ENCODE results near the gene DEFB123. TPM values are rescaled to one million over a fixed set of nuclear protein-coding genes. Genes with fewer than 3 reads are reported as not detected.

DEFB123 gene
- polyA plus RNA-seq, 1 of the 3 experiments (the other 2 are of a cell fraction): not detected

DNA sequence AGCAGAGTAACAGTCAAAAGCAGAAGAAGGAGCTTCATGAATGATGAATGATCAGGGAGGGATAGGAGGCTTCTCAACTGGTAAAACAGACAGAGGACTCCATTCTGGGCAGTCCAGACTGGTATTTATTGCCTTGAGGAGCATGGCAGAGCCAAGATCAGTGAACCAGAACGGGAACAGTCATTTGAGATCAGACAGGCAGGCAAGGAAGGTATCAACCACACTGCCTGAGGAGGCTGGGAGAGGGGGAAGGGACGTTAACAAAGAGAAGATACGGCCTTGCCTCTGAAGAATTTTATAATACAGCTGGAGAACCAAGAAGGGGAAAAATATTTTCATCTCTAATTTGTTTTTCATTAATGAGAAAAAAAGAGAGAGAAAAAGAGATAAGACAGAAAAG is 34.3 kb upstream of the DEFB123 start, which contains the start of gene DEFB121:
DEFB121 (minus strand) TSS at position 101 of the 400 bp plus-strand sequence; CDS start at position 38, 63 bp downstream.
- Histone ChIP-seq H3K9ac (no peak within 1 kb of the TSS), H4K20me1 (ENCODE audit: insufficient read depth) (no peaks in the 10 kb centered on the region), H3K79me2 (ENCODE audit: insufficient read depth) (no peaks in the 10 kb centered on the region), H3K36me3 (replicated peaks in 1 of 2; ENCODE audit: control insufficient read depth in 1 of 2, insufficient read depth in 2 of 2, low read length in 1 of 2) (no peaks in the 10 kb centered on the region), H3K9me2 (no peaks in the 10 kb centered on the region), H2AFZ (ENCODE audit: low read depth) (no peak within 1 kb of the TSS), H3K4me2 (no peak within 1 kb of the TSS), H3K27me3 (ENCODE audit: insufficient read depth) (no peaks in the 10 kb centered on the region), H3K4me3 (ENCODE audit: low read depth in 2 of 2, low read length in 1 of 2) (no peak within 1 kb of the TSS), H3K4me1 (ENCODE audit: control insufficient read depth in 1 of 2, insufficient read depth in 2 of 2, low read depth in 1 of 2, low read length in 1 of 2) (no peaks in the 10 kb centered on the region), H3K27ac (ENCODE audit: low read depth in 2 of 2, low read length in 1 of 2) (no peak within 1 kb of the TSS), H3K9me3 (no peaks in the 10 kb centered on the region), H3F3A (replicated peaks; ENCODE audit: insufficient read depth) (no peaks in the 10 kb centered on the region)
- no peak for TF ChIP-seq ELF1 (IDR thresholded peaks at IDR 0.05)
- TF ChIP-seq, protein P1, sequence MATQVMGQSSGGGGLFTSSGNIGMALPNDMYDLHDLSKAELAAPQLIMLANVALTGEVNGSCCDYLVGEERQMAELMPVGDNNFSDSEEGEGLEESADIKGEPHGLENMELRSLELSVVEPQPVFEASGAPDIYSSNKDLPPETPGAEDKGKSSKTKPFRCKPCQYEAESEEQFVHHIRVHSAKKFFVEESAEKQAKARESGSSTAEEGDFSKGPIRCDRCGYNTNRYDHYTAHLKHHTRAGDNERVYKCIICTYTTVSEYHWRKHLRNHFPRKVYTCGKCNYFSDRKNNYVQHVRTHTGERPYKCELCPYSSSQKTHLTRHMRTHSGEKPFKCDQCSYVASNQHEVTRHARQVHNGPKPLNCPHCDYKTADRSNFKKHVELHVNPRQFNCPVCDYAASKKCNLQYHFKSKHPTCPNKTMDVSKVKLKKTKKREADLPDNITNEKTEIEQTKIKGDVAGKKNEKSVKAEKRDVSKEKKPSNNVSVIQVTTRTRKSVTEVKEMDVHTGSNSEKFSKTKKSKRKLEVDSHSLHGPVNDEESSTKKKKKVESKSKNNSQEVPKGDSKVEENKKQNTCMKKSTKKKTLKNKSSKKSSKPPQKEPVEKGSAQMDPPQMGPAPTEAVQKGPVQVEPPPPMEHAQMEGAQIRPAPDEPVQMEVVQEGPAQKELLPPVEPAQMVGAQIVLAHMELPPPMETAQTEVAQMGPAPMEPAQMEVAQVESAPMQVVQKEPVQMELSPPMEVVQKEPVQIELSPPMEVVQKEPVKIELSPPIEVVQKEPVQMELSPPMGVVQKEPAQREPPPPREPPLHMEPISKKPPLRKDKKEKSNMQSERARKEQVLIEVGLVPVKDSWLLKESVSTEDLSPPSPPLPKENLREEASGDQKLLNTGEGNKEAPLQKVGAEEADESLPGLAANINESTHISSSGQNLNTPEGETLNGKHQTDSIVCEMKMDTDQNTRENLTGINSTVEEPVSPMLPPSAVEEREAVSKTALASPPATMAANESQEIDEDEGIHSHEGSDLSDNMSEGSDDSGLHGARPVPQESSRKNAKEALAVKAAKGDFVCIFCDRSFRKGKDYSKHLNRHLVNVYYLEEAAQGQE (IDR thresholded peaks at IDR 0.05; ENCODE audit: low read depth, low read length): no peak
- no peak for TF ChIP-seq RXRA (IDR thresholded peaks at IDR 0.05; ENCODE audit: borderline replicate concordance, low read depth)
- no peak for TF ChIP-seq NFIC (IDR thresholded peaks at IDR 0.05; ENCODE audit: borderline replicate concordance)
- TF ChIP-seq CHD2 (IDR thresholded peaks at IDR 0.05; ENCODE audit: low read length, partially characterized antibody): no peak
- TF ChIP-seq EP300 (IDR thresholded peaks at IDR 0.05; ENCODE audit: borderline replicate concordance in 1 of 2, low read depth in 1 of 2, low read length in 1 of 2): no peak
- no peak for TF ChIP-seq POLR2AphosphoS5 (IDR thresholded peaks at IDR 0.05; ENCODE audit: low read depth, low read length)
- no peak for TF ChIP-seq MEF2A (IDR thresholded peaks at IDR 0.05; ENCODE audit: borderline replicate concordance, low read depth)
- no peak for TF ChIP-seq GATA2 (CRISPR knock-in tag; IDR thresholded peaks at IDR 0.05)
- no peak for TF ChIP-seq RCOR1 (IDR thresholded peaks at IDR 0.05; ENCODE audit: low read length)
- TF ChIP-seq, protein P2, sequence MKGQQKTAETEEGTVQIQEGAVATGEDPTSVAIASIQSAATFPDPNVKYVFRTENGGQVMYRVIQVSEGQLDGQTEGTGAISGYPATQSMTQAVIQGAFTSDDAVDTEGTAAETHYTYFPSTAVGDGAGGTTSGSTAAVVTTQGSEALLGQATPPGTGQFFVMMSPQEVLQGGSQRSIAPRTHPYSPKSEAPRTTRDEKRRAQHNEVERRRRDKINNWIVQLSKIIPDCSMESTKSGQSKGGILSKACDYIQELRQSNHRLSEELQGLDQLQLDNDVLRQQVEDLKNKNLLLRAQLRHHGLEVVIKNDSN (IDR thresholded peaks at IDR 0.05; ENCODE audit: borderline replicate concordance, low read depth): no peak
- no peak for TF ChIP-seq PBX3 (IDR thresholded peaks at IDR 0.05)
- TF ChIP-seq SIN3A (IDR thresholded peaks at IDR 0.05; ENCODE audit: borderline replicate concordance, low read depth, low read length): no peak
- TF ChIP-seq FOXJ3 (CRISPR knock-in tag; IDR thresholded peaks at IDR 0.05): no peak
- TF ChIP-seq EZH2phosphoT487 (IDR thresholded peaks at IDR 0.05; ENCODE audit: borderline replicate concordance, low read depth): no peak
- no peak for TF ChIP-seq MXI1 (IDR thresholded peaks at IDR 0.05; ENCODE audit: low read depth, low read length)
- no peak for TF ChIP-seq TEAD4 (IDR thresholded peaks at IDR 0.05; ENCODE audit: borderline replicate concordance, insufficient read depth)
- no peak for TF ChIP-seq USF2 (IDR thresholded peaks at IDR 0.05; ENCODE audit: borderline replicate concordance, low read depth, low read length)
- TF ChIP-seq RAD21 (IDR thresholded peaks at IDR 0.05; ENCODE audit: low read length): no peak
- POLR2A ChIA-PET: no interaction called here
- WGBS (ENCODE audit: low lambda C conversion rate): 0% methylated on average over 3 of the region's 3 CpGs
- no peak for DNase-seq
- CTCF ChIA-PET: interaction anchor here (0.7 kb wide), 1 partner anchor 97 kb away, joined by 3 read pairs; no protein-coding TSS in a partner anchor

Data from SK-N-SH (cell line).